Hematopoietic multipotent progenitor cell treated with erythropoietin and hydrocortisone succinate and interleukin-3 and kit ligand, for 6 days (in vitro differentiated cells): ENCODE measurements around the gene SWAP70.
A peak's percentile ranks its signal among the peaks of the same experiment; 100 is the strongest.

Experiments
- DNase-seq: peaks from one replicate; pipeline ENCODE4 v3.0.0-alpha.2; 2015

SWAP70 gene

GRCh38 chr11:9755561-9756185 lies 91.8 kb downstream of the SWAP70 start:
- DNase-seq: no peak

GRCh38 chr11:9756461-9756860 lies 92.6 kb downstream of the SWAP70 start:
- no peak for DNase-seq

- no peak for DNase-seq
Measured at GRCh38 chr11:9756878-9757277, 93.0 kb downstream of the SWAP70 start.

- DNase-seq: peak; percentile 92
Measured at GRCh38 chr11:9757809-9758636, 94.1 kb downstream of the SWAP70 start.

GRCh38 chr11:9758637-9759518 lies 95.0 kb downstream of the SWAP70 start:
- DNase-seq: peak; percentile 71

- DNase-seq: peak; percentile 70
Measured at GRCh38 chr11:9759519-9760192, 95.8 kb downstream of the SWAP70 start.

GRCh38 chr11:9760193-9760575 lies 96.3 kb downstream of the SWAP70 start:
- DNase-seq: no peak

- DNase-seq: no peak
Measured at GRCh38 chr11:9761441-9761945, 97.6 kb downstream of the SWAP70 start.

GRCh38 chr11:9762531-9762930 lies 98.7 kb downstream of the SWAP70 start:
- DNase-seq: no peak

GRCh38 chr11:9763301-9763700 lies 99.4 kb downstream of the SWAP70 start:
- DNase-seq: no peak

- no peak for DNase-seq
Measured at GRCh38 chr11:9765320-9766101, 101.6 kb downstream of the SWAP70 start.

GRCh38 chr11:9769621-9770020 lies 105.7 kb downstream of the SWAP70 start:
- DNase-seq: no peak

- DNase-seq: no peak
Measured at GRCh38 chr11:9771071-9771511, 107.2 kb downstream of the SWAP70 start.

- no peak for DNase-seq
Measured at GRCh38 chr11:9772218-9772617, 108.3 kb downstream of the SWAP70 start.

- no peak for DNase-seq
Measured at GRCh38 chr11:9773524-9773923, 109.6 kb downstream of the SWAP70 start.

- DNase-seq: no peak
Measured at GRCh38 chr11:9774109-9774508, 110.2 kb downstream of the SWAP70 start.

- no peak for DNase-seq
Measured at GRCh38 chr11:9774591-9775397, 110.9 kb downstream of the SWAP70 start.

GRCh38 chr11:9775398-9775779 lies 111.5 kb downstream of the SWAP70 start:
- no peak for DNase-seq

GRCh38 chr11:9776203-9776602 lies 112.3 kb downstream of the SWAP70 start:
- DNase-seq: no peak

- DNase-seq: no peak
Measured at GRCh38 chr11:9777066-9777465, 113.2 kb downstream of the SWAP70 start.

GRCh38 chr11:9777525-9777924 lies 113.6 kb downstream of the SWAP70 start:
- no peak for DNase-seq
